Smooth muscle cell (in vitro differentiated cells): ENCODE data around the gene RNF166. TPM values are rescaled to one million over a fixed set of nuclear protein-coding genes. Genes with fewer than 3 reads are reported as not detected.

Source experiments
- DNase-seq: peaks from one replicate; lab custom pipeline; 2025; ENCODE audit not compliant: unreplicated experiment; lab: John Stamatoyannopoulos, UW
- H2AFZ ChIP-seq: fragments of 200-600 bp; sonication (generic); 2 replicates; pipeline ENCODE4 v1.6.0; 2016; ENCODE audit warnings: antibody characterized with exemption, low read depth, mild to moderate bottlenecking
- H3F3A ChIP-seq: fragments of 200-600 bp; sonication (generic); 2 replicates; pipeline ENCODE4 v1.6.0; 2017; ENCODE audit warnings: antibody characterized with exemption, low read depth
- H3K27ac ChIP-seq: fragments of 200-600 bp; sonication (generic); 2 replicates; pipeline ENCODE4 v1.5.1; 2016; ENCODE audit warnings: low read depth, mild to moderate bottlenecking
- H3K27me3 ChIP-seq: fragments of 200-600 bp; sonication (generic); 2 replicates; pipeline ENCODE4 v1.6.1; 2016; ENCODE audit warnings: low read depth, mild to moderate bottlenecking
- H3K36me3 ChIP-seq: fragments of 200-600 bp; sonication (generic); 2 replicates; pipeline ENCODE4 v1.5.1; 2016; ENCODE audit warnings: low read depth
- H3K4me1 ChIP-seq: fragments of 200-600 bp; sonication (generic); 2 replicates; pipeline ENCODE4 v1.5.1; 2016; ENCODE audit warnings: low read depth
- H3K4me2 ChIP-seq: fragments of 200-600 bp; sonication (generic); 2 replicates; pipeline ENCODE4 v1.6.0; 2016; ENCODE audit warnings: mild to moderate bottlenecking
- H3K4me3 ChIP-seq: fragments of 200-600 bp; sonication (generic); 2 replicates; pipeline ENCODE4 v1.5.1; 2016; ENCODE audit warnings: mild to moderate bottlenecking
- H3K79me2 ChIP-seq: fragments of 200-600 bp; sonication (generic); 2 replicates; pipeline ENCODE4 v1.6.0; 2016; ENCODE audit warnings: low read depth, mild to moderate bottlenecking
- H3K9ac ChIP-seq: fragments of 200-600 bp; sonication (generic); 2 replicates; pipeline ENCODE4 v1.6.0; 2016; ENCODE audit warnings: low read depth
- H3K9me3 ChIP-seq: fragments of 200-600 bp; sonication (generic); replicated peaks from 2 replicates; pipeline ENCODE4 v1.5.1; 2016; ENCODE audit warnings: low read depth
- H4K20me1 ChIP-seq: fragments of 200-600 bp; sonication (generic); 2 replicates; pipeline ENCODE4 v1.6.0; 2016; ENCODE audit warnings: low read depth
- CTCF ChIP-seq: fragments of 200-600 bp; sonication (generic); IDR thresholded peaks from 2 replicates; pipeline ENCODE4 v1.5.1; 2017; ENCODE audit warnings: borderline replicate concordance, mild to moderate bottlenecking, antibody characterized with exemption; ENCODE audit not compliant: insufficient read depth, poor library complexity, severe bottlenecking
- WGBS: methylation state at CpG from one replicate; pipeline ENCODE4 v1.1.7; 2016; ENCODE audit warnings: low lambda C conversion rate; 5-methylcytosine and 5-hydroxymethylcytosine counted together
- polyA plus RNA-seq: library from polyadenylated mRNA; unstranded; fragments of >200 nt; fragmentation: Nextera tagmentation; extraction: Ambion mirVana; gene quantifications from 2 replicates; pipeline ENCODE4 v1.2.1, GENCODE V29; 2016
- total RNA-seq: library from RNA; depleted of rRNA; stranded (reverse); fragments of >200 nt; gene quantifications from 2 replicates; pipeline ENCODE4 v1.2.3, GENCODE V29; 2014

RNF166 gene
- total and polyA plus RNA-seq, 2 experiments from 2014 or later = 10.1 to 17.3 TPM

GRCh38 chr16:88736496-88736895 is 30.3 kb upstream of the RNF166 start:
- WGBS = over 99% methylated on average over 21 of the region's 21 CpGs
- no peaks in the 10 kb centered on the region for H3K27me3 ChIP-seq
- no peak overlapping the region for H2AFZ ChIP-seq
- H3K79me2 ChIP-seq = no peaks in the 10 kb centered on the region
- no peaks in the 10 kb centered on the region for H3K9me3 ChIP-seq
- no peaks in the 10 kb centered on the region for H3F3A ChIP-seq
- no peak overlapping the region for H3K4me2 ChIP-seq
- H3K27ac ChIP-seq = no peak overlapping the region
- no peaks in the 10 kb centered on the region for H3K36me3 ChIP-seq
- H4K20me1 ChIP-seq = peaks cover 28% of the 10 kb centered on the region
- no peak overlapping the region for H3K9ac ChIP-seq
- H3K4me1 ChIP-seq = no peaks in the 10 kb centered on the region
- no peak for DNase-seq
- TF ChIP-seq CTCF = no peak
- H3K4me3 ChIP-seq = no peak overlapping the region

- no peak for DNase-seq
- Histone ChIP-seq H2AFZ (no peak overlapping the region), H3K79me2 (no peaks in the 10 kb centered on the region), H3K27me3 (no peaks in the 10 kb centered on the region), H3K9me3 (no peaks in the 10 kb centered on the region), H3K4me3 (no peak overlapping the region), H3K36me3 (no peaks in the 10 kb centered on the region), H3F3A (no peaks in the 10 kb centered on the region), H3K4me2 (no peak overlapping the region), H3K27ac (no peak overlapping the region), H3K4me1 (no peaks in the 10 kb centered on the region), H4K20me1 (peaks cover 29% of the 10 kb centered on the region), H3K9ac (no peak overlapping the region)
- WGBS = 98% methylated on average over 21 of the region's 21 CpGs
- TF ChIP-seq CTCF = no peak
Observed at GRCh38 chr16:88736088-88736487, 29.9 kb upstream of the RNF166 start.

- H3K4me1 ChIP-seq = no peaks in the 10 kb centered on the region
- H3K36me3 ChIP-seq = no peaks in the 10 kb centered on the region
- no peak for DNase-seq
- no peak for TF ChIP-seq CTCF
- 96% methylated on average over 10 of the region's 10 CpGs for WGBS
- peaks cover 29% of the 10 kb centered on the region for H4K20me1 ChIP-seq
- H3K27me3 ChIP-seq = no peaks in the 10 kb centered on the region
- H2AFZ ChIP-seq = no peak overlapping the region
- H3K4me3 ChIP-seq = no peak overlapping the region
- H3K4me2 ChIP-seq = no peak overlapping the region
- no peaks in the 10 kb centered on the region for H3K9me3 ChIP-seq
- no peak overlapping the region for H3K27ac ChIP-seq
- no peaks in the 10 kb centered on the region for H3K79me2 ChIP-seq
- no peaks in the 10 kb centered on the region for H3F3A ChIP-seq
- H3K9ac ChIP-seq = no peak overlapping the region
Observed at GRCh38 chr16:88735616-88736015, 29.4 kb upstream of the RNF166 start.

- Histone ChIP-seq H3K27me3 (no peaks in the 10 kb centered on the region), H3K4me1 (no peaks in the 10 kb centered on the region), H3K36me3 (no peaks in the 10 kb centered on the region), H2AFZ (no peak overlapping the region), H3F3A (no peaks in the 10 kb centered on the region), H3K9ac (no peak overlapping the region), H3K4me3 (no peak overlapping the region), H4K20me1 (peaks cover 29% of the 10 kb centered on the region), H3K9me3 (no peaks in the 10 kb centered on the region), H3K27ac (no peak overlapping the region), H3K4me2 (no peak overlapping the region), H3K79me2 (no peaks in the 10 kb centered on the region)
- no peak for DNase-seq
- 97% methylated on average over 15 of the region's 16 CpGs for WGBS
- no peak for TF ChIP-seq CTCF
Observed at GRCh38 chr16:88735121-88735520, 28.9 kb upstream of the RNF166 start.
